H4 (cell line): ENCODE results near the gene HDHD2. TPM values are rescaled to one million over a fixed set of nuclear protein-coding genes. Genes with fewer than 3 reads are reported as not detected.

Experiments used
- DNase-seq: peaks from one replicate; pipeline ENCODE4 v3.0.0-alpha.2; 2015; ENCODE audit warnings: low spot score
- total RNA-seq: library from RNA; depleted of rRNA; stranded (reverse); fragments of >200 nt; shearing (Covaris generic); gene quantifications from 2 replicates; pipeline ENCODE4 v1.2.3, GENCODE V29; 2014; rRNA removed

HDHD2 gene
- total RNA-seq, 1 experiment from 2014 or later = 11.9 TPM

- no peak for DNase-seq
Measured at GRCh38 chr18:47062471-47062870, 87.8 kb downstream of the HDHD2 start.

Other genes with a start within 250 kb of the HDHD2 start
- gene PIAS2, start 233.0 kb downstream of the HDHD2 start, total RNA-seq = 20.3 and 25.6 TPM in 2 replicates
- 6.7 and 6.8 TPM in 2 replicates for gene KATNAL2, start 232.9 kb downstream of the HDHD2 start, total RNA-seq
- not detected in 2 replicates for gene ELOA2, start 114.9 kb downstream of the HDHD2 start, total RNA-seq
- 51.6 and 51.9 TPM in 2 replicates for gene IER3IP1, start 25.9 kb upstream of the HDHD2 start, total RNA-seq
- not detected in 2 replicates for gene SKOR2, start 101.2 kb upstream of the HDHD2 start, total RNA-seq